BJ (cell line): ENCODE data around the gene MYH15. TPM values are rescaled to one million over a fixed set of nuclear protein-coding genes. Genes with fewer than 3 reads are reported as not detected.

ENCODE experiments used
- CTCF ChIA-PET: fragments of 350-600 bp; formaldehyde crosslinking; extraction: SDS; loops from one replicate; lab custom pipeline; 2021; ENCODE audit warnings: antibody characterized with exemption, inconsistent platforms; lab: Yijun Ruan, JAX
- POLR2A ChIA-PET: fragments of 300-600 bp; sonication (Branson Sonifier 250); formaldehyde crosslinking; extraction: SDS; loops from one replicate; lab custom pipeline; 2021; ENCODE audit warnings: antibody characterized with exemption; lab: Charles Lee
- DNase-seq: peaks from one replicate; pipeline ENCODE4 v3.0.0-alpha.2; 2011; ENCODE audit warnings: low read depth
- H3K27me3 ChIP-seq: 2 replicates; pipeline ENCODE4 v1.6.0; 2011; ENCODE audit warnings: low read length; ENCODE audit not compliant: control insufficient read depth, insufficient read depth
- H3K36me3 ChIP-seq: 2 replicates; pipeline ENCODE4 v1.5.1; 2011; ENCODE audit warnings: low read length; ENCODE audit not compliant: control insufficient read depth, insufficient read depth
- H3K4me3 ChIP-seq: 2 replicates; pipeline ENCODE4 v1.5.1; 2011; ENCODE audit warnings: low read depth, mild to moderate bottlenecking, control low read depth, low read length
- polyA minus RNA-seq: library from RNA; depleted of rRNA, polyadenylated mRNA; stranded (reverse); fragments of >200 nt; gene quantifications from 2 replicates; pipeline ENCODE4 v1.2.3, GENCODE V29; 2011; rRNA and poly(A)+ RNA removed
- polyA plus RNA-seq: library from polyadenylated mRNA; depleted of rRNA; stranded (reverse); fragments of >200 nt; gene quantifications from 2 replicates; pipeline ENCODE4 v1.2.3, GENCODE V29; 2011; rRNA removed
- TF ChIP-seq, protein P1 (sequence below): IDR thresholded peaks from 2 replicates; pipeline ENCODE4 v1.5.1; 2011; ENCODE audit warnings: low read depth, mild to moderate bottlenecking, control low read depth, inconsistent platforms, low read length, moderate library complexity; ENCODE audit not compliant: insufficient read depth

MYH15 gene
- 0.02 TPM in 2 replicates for polyA plus RNA-seq
- 0.05 TPM in 1 of 2 replicates, not detected in the other for polyA minus RNA-seq

DNA sequence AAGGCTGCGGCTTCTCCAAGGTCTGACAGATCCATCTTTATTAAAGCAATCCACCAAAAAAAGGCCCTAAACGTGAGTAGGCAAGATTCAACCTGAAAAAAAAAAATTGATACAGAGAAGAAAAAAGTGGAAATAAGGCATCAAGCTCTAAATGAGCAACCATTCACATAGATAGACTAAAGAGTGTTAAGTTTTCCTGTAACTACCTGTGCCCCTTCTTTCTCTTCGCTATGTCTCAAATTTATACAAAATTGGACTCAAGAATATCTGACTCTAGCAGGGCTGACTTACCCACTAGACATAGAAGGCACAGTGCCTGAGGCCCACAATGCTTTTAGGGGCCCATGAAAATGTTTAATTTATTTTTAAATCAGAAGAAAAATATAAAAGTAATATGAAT, at the start of gene MYH15:
Gene MYH15 (minus strand): TSS at position 101 of the 400 bp plus-strand sequence. CDS start 66 bp downstream, at position 35.
- ChIA-PET POLR2A (no interaction called here), CTCF (no interaction called here)
- TF ChIP-seq, protein P1, sequence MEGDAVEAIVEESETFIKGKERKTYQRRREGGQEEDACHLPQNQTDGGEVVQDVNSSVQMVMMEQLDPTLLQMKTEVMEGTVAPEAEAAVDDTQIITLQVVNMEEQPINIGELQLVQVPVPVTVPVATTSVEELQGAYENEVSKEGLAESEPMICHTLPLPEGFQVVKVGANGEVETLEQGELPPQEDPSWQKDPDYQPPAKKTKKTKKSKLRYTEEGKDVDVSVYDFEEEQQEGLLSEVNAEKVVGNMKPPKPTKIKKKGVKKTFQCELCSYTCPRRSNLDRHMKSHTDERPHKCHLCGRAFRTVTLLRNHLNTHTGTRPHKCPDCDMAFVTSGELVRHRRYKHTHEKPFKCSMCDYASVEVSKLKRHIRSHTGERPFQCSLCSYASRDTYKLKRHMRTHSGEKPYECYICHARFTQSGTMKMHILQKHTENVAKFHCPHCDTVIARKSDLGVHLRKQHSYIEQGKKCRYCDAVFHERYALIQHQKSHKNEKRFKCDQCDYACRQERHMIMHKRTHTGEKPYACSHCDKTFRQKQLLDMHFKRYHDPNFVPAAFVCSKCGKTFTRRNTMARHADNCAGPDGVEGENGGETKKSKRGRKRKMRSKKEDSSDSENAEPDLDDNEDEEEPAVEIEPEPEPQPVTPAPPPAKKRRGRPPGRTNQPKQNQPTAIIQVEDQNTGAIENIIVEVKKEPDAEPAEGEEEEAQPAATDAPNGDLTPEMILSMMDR, result no peak
- Histone ChIP-seq H3K27me3 (peaks cover 3% of the 10 kb centered on the region; the same call in 1 of the 2 replicates), H3K36me3 (no peaks in the 10 kb centered on the region), H3K4me3 (no peak within 1 kb of the TSS)
- no peak for DNase-seq

DNA sequence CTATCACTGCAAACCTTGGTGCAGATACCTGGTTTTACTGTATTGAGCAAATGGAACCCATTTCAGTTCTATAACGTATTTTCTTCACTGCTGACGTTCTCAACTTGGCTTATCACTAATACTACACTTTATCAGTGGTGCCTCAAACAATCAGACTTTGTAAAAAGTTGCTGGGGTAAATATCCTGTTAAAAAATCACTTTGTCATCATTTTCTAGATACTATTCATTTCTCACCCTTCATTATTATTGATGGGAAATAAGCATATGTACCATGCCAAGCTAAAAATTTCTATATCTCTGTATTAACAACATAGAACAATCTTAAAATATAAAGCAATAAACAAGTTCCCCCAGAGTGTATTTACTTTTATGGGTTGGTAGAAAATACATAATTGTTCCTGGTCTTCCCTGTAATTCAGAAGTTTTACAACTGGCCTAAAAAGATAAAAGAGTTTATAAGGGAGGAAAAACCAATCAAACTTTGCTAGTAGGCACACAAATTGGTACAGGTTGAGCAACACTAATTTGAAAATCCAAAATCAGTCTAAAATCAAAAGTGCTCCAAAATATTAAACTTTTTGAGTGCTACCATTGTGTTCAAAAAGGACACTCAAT, 45.7 kb upstream of the MYH15 start:
- TF ChIP-seq, protein P1, result no peak
- DNase-seq, result no peak
- ChIA-PET CTCF (interaction anchor here (0.9 to 1.6 kb wide), 3 partner anchors 66 to 69 kb away, joined by 3 to 4 read pairs (median 4); no protein-coding TSS in a partner anchor), POLR2A (no interaction called here)
- Histone ChIP-seq H3K4me3 (no peak overlapping the region), H3K27me3 (no peaks in the 10 kb centered on the region), H3K36me3 (peaks cover 1% of the 10 kb centered on the region; the same call in 1 of the 2 replicates)

DNA sequence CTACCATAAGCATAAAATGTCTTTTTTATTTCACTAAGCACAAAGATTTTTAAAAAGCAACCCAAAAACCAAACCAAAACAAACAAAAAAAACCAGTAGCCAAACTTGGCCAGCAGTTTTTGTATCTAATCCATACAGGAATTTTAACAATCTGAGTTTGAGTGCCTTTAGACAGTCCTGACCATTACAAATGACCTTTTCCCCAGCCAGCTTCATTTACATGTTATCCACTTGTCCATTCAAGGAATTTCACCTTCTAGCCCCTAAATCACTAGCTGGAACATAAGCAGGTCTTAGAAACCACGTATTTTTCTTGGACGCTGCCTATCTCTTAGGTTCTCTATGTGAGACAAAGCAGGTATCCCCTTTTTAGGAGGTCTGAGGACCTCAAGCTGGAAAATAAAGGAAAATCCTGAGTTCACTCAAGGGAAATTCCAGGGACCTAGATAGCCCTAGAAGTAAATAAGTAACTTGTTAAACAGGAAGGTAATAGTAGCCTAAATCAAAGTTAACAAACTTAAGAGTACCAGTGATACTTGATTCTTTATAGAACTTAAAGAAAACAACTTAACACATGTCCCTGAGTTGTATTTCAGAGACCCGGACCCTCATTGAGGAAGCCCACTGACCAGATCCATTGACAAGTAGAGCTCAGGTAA, 44.6 kb upstream of the MYH15 start:
- ChIA-PET CTCF (interaction anchor here (0.9 to 1.6 kb wide), 4 partner anchors 15 to 68 kb away, joined by 3 to 4 read pairs (median 4); no protein-coding TSS in a partner anchor), POLR2A (no interaction called here)
- H3K36me3 ChIP-seq, result no peaks in the 10 kb centered on the region
- H3K27me3 ChIP-seq, result no peaks in the 10 kb centered on the region
- no peak overlapping the region for H3K4me3 ChIP-seq
- TF ChIP-seq, protein P1, result no peak
- no peak for DNase-seq

DNA sequence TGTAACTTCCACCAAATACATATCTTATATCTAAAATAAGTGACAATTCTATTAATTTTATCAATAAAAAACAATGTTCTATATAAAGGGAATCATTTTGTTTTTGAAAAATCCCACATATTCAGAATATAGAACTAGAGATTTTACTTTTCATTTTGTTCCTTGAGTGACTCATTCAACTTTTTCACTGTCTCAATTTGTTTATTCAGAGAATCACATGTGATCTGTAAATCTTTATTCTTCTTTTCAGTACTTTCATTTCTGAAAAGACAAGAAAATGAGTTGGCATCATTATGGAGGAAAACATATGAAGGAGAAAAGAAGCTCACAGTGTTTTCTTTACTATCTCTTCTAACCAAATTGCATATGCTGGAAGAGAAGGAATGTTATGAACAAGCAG, 43.8 kb upstream of the MYH15 start:
- ChIA-PET CTCF (interaction anchor here (1.1 to 3.6 kb wide), 4 partner anchors 17 to 67 kb away, joined by 3 to 47 read pairs (median 11); no protein-coding TSS in a partner anchor), POLR2A (no interaction called here)
- Histone ChIP-seq H3K4me3 (no peak overlapping the region), H3K27me3 (no peaks in the 10 kb centered on the region), H3K36me3 (no peaks in the 10 kb centered on the region)
- DNase-seq, result no peak
- TF ChIP-seq, protein P1, result no peak
